HL-60 (cell line): Measurements from ENCODE around the gene DOCK1.

ENCODE experiments used
- DNase-seq, 2 experiments: peaks; one replicate each; pipeline ENCODE4 v3.0.0-alpha.2; 2010 to 2020; ENCODE audit warnings: low read depth in 1 of 2, low spot score in 1 of 2
- H3K27ac ChIP-seq: fragments of 250-450 bp; sonication (Bioruptor Pico); replicated peaks from 2 replicates; pipeline ENCODE4 v1.5.1; 2020; ENCODE audit warnings: mild to moderate bottlenecking, moderate library complexity
- H3K27me3 ChIP-seq: fragments of 250-450 bp; sonication (Bioruptor Pico); 2 replicates; pipeline ENCODE4 v1.5.1; 2021; ENCODE audit warnings: mild to moderate bottlenecking, moderate library complexity; ENCODE audit not compliant: insufficient read depth, poor library complexity, severe bottlenecking
- H3K4me3 ChIP-seq: replicated peaks from 2 replicates; pipeline ENCODE4 v1.5.1; 2011; ENCODE audit warnings: mild to moderate bottlenecking, control low read depth, low read length; ENCODE audit not compliant: insufficient read depth
- CTCF ChIP-seq: IDR thresholded peaks from one replicate; pipeline ENCODE4 v1.5.1; 2011; ENCODE audit warnings: low read length, control low read depth, inconsistent platforms; ENCODE audit not compliant: insufficient read depth
- GABPA ChIP-seq: IDR thresholded peaks from 2 replicates; pipeline ENCODE4 v1.6.1; 2012; ENCODE audit warnings: low read depth
- POLR2AphosphoS5 ChIP-seq: IDR thresholded peaks from 2 replicates; pipeline ENCODE4 v1.6.1; 2012; ENCODE audit warnings: low read depth
- REST ChIP-seq: IDR thresholded peaks from 2 replicates; pipeline ENCODE4 v1.6.1; 2012; ENCODE audit warnings: low read depth; ENCODE audit not compliant: insufficient replicate concordance
- SPI1 ChIP-seq: IDR thresholded peaks from 2 replicates; pipeline ENCODE4 v1.6.1; 2012; ENCODE audit warnings: low read depth, mild to moderate bottlenecking, borderline replicate concordance

The DOCK1 gene

GRCh38 chr10:127500127-127500526, 594.9 kb downstream of the DOCK1 start:
- Histone ChIP-seq H3K27ac (no peak overlapping the region), H3K4me3 (no peak overlapping the region), H3K27me3 (no peaks in the 10 kb centered on the region)
- no peak for TF ChIP-seq GABPA
- no peak for TF ChIP-seq POLR2AphosphoS5
- no peak for TF ChIP-seq CTCF
- no peak for TF ChIP-seq SPI1
- TF ChIP-seq REST = no peak
- DNase-seq = no peak
